Left renal cortex interstitium (tissue), 4 donors: Measurements from ENCODE around the gene IL12RB2. TPM values are rescaled to one million over a fixed set of nuclear protein-coding genes. Genes with fewer than 3 reads are reported as not detected.
A peak's percentile ranks its signal among the peaks of the same experiment; 100 is the strongest.
"Not testable (repeated sequence)": the region's sequence is repeated elsewhere in the genome, so short reads cannot be mapped to it uniquely, and the experiment has no call there.

Experiments used
- DNase-seq, 4 donors: peaks; one replicate each; pipeline ENCODE4 v3.0.0-alpha.2; 2013; ENCODE audit warnings: low read depth in 4 of 4, low spot score in 2 of 4, missing footprints in 1 of 4
- polyA plus RNA-seq, 4 donors: library from polyadenylated mRNA; unstranded; fragments of 120-200 nt; gene quantifications; one replicate each; pipeline ENCODE4 v1.2.1, GENCODE V29; 2013; ENCODE audit not compliant: insufficient read length in 4 of 4

The IL12RB2 gene
- polyA plus RNA-seq, 4 donors: 0.44 to 0.60 (median 0.56) TPM

GRCh38 chr1:67390041-67390887 is 82.6 kb downstream of the IL12RB2 start:
- no peak for DNase-seq

DNA sequence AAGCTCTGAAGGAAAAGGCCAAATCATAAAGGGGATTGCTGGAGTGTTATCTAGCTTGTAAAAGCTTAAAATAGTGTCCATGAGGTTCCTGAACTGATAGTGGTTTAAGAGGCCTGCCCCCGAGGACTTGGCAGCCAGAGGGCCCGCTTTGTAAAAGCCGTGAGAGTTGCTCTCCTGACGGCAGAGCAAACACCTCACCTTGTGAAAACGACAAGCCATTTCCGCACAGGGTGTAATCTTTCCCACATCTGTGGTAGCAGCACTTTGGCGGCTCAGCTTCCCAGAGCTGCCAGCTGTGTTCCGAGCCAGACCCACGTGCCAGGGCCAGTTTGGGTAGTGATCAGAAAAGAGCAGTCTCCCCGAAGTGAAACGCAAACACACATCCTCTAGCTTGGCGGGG is 85.6 kb downstream of the IL12RB2 start:
- DNase-seq: peak in 1 of 4 donors; percentile 8

DNA sequence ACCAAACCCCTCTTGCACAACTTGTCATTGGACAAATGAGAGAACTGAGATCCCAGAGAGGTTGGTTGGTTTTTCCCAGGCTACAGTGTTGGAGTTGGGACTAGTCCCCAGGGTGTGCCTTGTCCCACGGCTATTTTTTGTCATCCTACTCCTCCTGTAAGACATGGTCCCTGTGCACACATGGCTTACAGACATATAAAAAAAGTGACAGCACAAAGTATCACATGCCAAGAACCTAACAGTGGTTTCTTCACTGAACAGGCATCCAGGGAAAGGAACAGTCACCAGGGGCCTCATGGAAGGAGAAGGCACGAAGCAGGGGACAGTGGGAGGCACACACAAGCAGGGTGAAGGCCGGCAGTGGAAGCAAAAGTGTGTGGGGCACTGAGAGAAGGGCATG is 86.1 kb downstream of the IL12RB2 start:
- DNase-seq: no peak

GRCh38 chr1:67394548-67394947 is 86.9 kb downstream of the IL12RB2 start:
- DNase-seq: no peak

- no peak for DNase-seq
Measured at GRCh38 chr1:67399199-67399993, 91.7 kb downstream of the IL12RB2 start.

- not testable (repeated sequence) for DNase-seq
Measured at GRCh38 chr1:67400029-67400786, 92.5 kb downstream of the IL12RB2 start.

GRCh38 chr1:67401443-67401842 is 93.8 kb downstream of the IL12RB2 start:
- no peak for DNase-seq

DNA sequence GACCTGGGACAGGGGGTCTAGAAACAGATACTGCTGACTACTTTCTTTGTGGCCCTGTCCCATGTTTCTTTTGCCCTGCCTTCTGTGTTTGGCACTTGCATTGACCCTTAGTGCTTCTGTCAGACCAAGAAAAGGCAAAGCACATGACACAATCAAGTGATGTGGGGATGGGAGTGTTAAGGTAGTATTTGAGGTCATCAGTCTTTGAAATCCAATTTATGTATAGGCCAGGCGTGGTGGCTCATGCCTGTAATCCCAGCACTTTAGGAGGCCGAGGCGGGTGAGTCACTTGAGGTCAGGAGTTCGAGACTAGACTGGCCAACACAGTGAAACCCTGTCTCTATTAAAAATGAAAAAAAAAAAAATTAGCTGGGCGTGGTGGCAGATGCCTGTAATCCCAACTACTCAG is 96.5 kb downstream of the IL12RB2 start:
- no peak for DNase-seq

- DNase-seq: no peak
Measured at GRCh38 chr1:67405473-67406245, 98.0 kb downstream of the IL12RB2 start.

DNA sequence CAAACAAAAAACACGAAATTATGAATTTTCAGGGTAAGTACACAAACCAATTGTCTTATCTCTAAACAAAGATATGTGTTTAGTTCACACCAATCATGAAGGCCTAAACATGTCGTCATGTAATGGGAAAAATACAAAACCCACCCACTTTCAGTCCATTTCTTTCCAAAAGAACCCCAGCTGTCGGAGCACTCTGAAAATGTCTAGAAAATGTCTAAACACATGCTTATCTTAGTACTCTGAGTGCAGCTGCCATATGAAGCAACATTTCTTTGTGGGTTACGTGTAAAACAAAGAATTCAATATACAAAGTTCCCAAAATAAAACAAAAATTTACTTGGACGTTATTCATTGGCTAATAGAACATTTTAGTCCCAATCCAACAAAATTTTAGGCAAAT is 99.8 kb downstream of the IL12RB2 start:
- no peak for DNase-seq

GRCh38 chr1:67408148-67408547 is 100.5 kb downstream of the IL12RB2 start:
- DNase-seq: no peak

GRCh38 chr1:67413101-67413500 is 105.4 kb downstream of the IL12RB2 start:
- not testable (repeated sequence) for DNase-seq

- DNase-seq: no peak
Measured at GRCh38 chr1:67414574-67414973, 106.9 kb downstream of the IL12RB2 start.

DNA sequence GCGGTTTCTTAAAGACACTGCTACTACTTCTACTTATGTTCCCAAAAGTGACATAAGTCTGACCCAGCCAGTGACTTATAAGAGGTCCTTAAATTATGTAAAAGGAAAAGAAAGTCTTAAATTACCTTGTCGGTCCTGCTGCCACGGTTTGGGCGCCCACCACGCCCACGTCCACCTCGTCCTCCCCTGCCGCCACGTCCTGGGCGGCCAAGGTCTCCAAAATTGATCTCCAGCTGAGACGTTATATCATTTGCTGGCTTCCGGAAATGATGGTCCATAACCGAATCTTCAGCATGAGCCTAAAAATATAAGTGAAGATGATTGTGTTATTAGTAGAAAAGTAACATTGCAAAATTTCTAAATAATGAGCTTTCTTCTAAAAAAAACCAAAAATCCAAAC is 107.4 kb downstream of the IL12RB2 start:
- DNase-seq: no peak

DNA sequence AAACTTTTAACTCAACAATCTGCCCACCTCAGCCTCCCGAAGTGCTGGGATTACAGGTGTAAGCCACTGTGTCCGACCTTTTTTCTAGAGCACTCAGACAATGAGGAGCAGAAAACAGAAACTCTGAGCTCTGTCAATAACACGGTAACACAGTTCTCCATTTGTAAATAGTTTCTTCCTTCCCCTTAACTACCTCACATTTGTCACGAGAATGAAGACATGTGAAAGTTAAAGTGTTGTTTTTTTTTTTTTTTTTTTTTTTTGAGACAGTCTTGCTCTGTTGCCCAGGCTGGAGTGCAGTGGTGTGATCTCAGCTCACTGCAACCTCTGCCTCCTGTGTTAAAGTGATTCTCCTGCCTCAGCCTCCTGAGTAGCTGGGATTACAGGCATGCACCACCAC is 110.1 kb downstream of the IL12RB2 start:
- DNase-seq: not testable (repeated sequence)

GRCh38 chr1:67418839-67419586 is 111.3 kb downstream of the IL12RB2 start:
- no peak for DNase-seq

GRCh38 chr1:67420835-67421492 is 113.3 kb downstream of the IL12RB2 start:
- DNase-seq: no peak

- DNase-seq: no peak
Measured at GRCh38 chr1:67427465-67427864, 119.8 kb downstream of the IL12RB2 start.

GRCh38 chr1:67427947-67428346 is 120.3 kb downstream of the IL12RB2 start:
- DNase-seq: no peak
